Left cardiac atrium (tissue), 4 donors: ENCODE results near the gene CACNA2D2. TPM values are rescaled to one million over a fixed set of nuclear protein-coding genes. Genes with fewer than 3 reads are reported as not detected.

Source experiments
- ATAC-seq, 2 donors: fragments of 200-7000 bp; cut with Tn5 transposase; one replicate each; pipeline ENCODE4 v1.9.1; 2020; ENCODE audit warnings: mild to moderate bottlenecking in 2 of 2, moderate library complexity in 2 of 2
- DNase-seq: peaks from one replicate; pipeline ENCODE4 v3.0.0-alpha.2; 2020
- intact Hi-C, 2 donors: fragments of 100-400 bp; cut with DNase I; formaldehyde crosslinking; loops; one replicate each; pipeline versions ENCODE4 v1.14.1 to v1.15.1; 2022 to 2023
- total RNA-seq, 2 donors: library from RNA; stranded (reverse); fragmentation: NEBNext Ultra II Directional; extraction: Animal tissue kit (Norgen Biotek cat#: 25700); gene quantifications; one replicate each; pipeline ENCODE4 v1.2.1, GENCODE V29; 2021
- donor health status: DM: no; HTN: yes; CAD: no.
- donor health status: DM: no; HTN: yes; CAD: no; lungs with severe emphysema.
- donor health status: DM: yes; HTN: yes; CAD: no.
- donor health status: Dilated cardiomyopathy.

CACNA2D2 gene
- total RNA-seq, 2 donors from 2014 or later, result 4.6 to 7.8 TPM

DNA sequence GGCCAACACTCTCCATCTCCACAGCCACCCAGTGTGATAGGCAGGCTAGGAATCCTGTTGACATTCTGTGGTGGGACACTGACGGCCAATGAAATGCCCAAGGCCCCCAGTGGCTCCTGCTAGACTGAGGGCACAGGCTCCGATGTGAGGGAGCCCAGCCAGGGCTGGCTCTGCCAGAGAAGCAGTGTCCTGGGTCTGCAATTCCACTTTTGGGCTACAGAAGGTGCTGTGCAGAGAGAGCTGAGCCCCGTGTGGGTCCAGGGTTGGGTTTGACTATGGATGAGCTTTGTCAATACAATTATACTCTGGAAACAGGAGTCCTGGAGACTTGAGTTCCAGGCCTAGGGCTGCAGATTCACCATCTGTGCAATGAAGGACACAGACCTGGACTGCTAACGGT is 88.4 kb downstream of the CACNA2D2 start:
- intact Hi-C loops, result no loop called here
- ATAC-seq (no peak), DNase-seq (no peak)

DNA sequence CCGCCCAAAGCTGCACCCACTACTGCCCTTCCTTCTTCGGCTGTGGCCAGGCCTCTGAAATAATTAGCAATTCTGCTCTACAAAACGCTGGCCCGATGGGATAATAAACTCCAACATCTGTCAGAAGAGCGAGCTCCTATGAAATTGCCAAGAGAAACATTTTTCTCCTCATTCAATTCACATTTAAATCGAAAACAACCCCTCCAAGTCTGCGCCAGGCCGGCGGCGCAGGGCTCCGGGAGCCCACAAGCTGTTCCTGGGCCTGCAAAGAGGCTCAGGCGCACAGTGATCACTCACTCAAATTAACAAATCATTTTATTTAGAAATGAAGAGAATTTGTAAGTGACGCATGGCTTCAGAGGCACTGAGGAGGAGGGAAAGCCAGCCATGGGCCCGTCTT is 88.8 kb downstream of the CACNA2D2 start:
- intact Hi-C loops, result no loop called here
- ATAC-seq, result no peak
- DNase-seq, result no peak

DNA sequence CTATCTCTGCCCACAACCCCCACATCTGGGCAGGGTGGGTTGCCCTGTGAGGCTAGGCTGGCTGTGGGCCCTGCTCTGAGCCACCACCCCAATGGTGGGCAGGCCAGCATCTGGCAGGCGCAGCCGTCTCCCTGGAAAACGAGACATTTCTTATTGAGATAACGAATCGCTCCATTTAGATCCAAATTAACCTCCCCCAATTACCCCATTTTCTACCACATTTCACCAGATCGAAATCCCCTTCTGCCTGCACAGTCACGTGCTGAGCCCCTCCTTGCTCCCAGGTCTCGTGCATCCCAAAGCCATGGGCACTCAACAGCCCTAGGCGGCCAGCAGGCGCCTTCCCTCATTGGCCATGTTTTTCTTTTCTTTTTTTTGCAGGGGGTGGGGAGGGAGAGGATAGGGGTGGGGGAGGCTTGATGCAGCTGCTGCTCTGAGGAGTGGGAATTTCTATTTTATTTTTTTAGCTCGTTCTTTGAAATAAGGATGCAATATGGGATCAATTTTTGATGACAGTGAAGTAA is 91.1 kb downstream of the CACNA2D2 start:
- no peak for DNase-seq
- ATAC-seq, result no peak
- intact Hi-C loops, result no loop called here

DNA sequence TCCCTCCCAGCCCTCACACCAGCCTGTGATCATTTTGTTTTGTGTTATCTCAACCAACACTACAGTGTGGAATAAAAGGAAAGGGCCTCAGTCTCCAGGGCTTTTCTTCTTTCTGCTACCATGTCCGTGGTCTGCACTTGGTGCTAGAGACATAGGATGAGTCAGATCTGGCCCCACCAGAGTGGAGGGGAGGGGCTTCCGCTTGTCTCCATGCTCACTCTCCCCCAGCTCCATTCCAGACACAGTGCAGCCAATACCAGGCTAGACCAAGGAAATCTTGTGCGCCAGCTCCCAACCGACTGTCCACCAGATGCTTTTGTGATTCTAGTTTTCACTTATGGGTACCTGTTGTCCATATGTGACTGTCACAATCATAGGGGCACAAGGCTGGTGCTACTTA is 92.2 kb downstream of the CACNA2D2 start:
- no peak for DNase-seq
- ATAC-seq, result no peak
- intact Hi-C loops, result no loop called here

DNA sequence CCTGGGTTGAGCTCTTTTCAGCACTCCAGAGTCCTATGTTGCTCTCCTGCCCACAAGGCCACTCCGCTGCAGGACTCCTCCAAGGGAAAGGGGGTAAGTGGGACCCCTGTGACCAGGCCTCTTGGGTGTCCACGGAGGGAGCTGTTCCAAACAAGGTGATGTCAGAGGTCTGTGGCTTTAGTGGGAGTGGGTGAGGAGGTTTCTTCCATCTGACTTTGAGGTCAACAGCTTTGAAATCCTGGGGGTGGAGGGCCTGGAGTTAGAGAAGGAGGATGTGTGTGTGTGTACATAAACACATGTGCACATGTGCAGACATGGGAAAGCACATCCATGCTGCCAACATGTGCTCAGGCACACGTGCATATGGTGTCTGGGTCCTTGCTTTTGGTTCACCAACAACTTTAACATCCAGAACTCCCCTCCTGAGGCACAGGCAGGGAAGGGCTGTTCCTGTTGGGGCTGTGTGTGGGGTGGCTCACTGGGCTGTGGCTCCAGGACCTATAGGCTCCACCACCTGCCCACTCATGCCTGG is 92.8 kb downstream of the CACNA2D2 start:
- intact Hi-C loops, result no loop called here
- ATAC-seq (no peak), DNase-seq (no peak)

DNA sequence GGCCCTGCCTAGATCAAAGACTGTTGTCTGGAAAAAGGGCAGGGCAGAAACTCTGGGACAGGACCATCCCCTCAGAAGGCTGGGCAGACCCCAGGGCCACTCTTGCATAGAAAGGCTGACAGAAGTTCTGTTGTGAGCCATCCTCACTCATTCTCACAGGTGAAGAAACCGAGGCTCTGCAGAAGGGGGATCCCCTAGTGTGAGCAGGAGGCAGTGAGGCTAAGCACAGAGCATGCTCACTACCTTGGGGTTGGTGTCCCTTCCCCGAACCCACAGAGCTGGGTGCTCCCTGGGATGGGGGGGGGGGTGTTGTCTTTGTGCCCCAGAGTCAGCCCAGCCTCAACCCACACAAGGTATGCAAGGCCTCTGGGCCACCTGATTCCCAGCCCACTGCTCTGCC is 93.2 kb downstream of the CACNA2D2 start:
- DNase-seq (no peak), ATAC-seq (no peak)
- intact Hi-C loops, result no loop called here

DNA sequence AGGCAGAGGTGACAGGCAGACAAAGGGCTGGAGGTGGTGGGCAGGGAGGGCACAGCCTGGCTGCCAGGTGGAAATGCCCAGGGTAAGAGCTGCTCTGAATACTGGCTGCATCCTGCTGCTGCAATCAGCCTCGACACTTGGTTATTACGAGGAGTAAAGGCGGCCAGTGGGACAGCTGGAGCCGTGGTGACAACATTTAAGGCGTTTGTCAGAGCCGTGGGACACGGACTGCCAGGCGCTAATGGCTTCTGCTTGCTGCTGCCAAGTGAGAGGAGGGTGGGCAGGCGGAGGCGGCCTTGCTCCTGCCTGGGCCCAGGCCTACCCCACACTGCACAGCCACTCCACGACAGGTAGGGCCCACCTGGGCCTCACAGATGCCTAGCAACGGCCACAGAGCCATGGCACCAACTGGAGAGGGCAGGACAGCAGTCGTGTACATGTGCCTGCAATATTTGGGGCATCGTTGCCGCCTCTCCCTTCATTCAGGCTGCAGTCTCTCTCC is 94.9 kb downstream of the CACNA2D2 start:
- DNase-seq (no peak), ATAC-seq (no peak)
- intact Hi-C loops, result no loop called here

DNA sequence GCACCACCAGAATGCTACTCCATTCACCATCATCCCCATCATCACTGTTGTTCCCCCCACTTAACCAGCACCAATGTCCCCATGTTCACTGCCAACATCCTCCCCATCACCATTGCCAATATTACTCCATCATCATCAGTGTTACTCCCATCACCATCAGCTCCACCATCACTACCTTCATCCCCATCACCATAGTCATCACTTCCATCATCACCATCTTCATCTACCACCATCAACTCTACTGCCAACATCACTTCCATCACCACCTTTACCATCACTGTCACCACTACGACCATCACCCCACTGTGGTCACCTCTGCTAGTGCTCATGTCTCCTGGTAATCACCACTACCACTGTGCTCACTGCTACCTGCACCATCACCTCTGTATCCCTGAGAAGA is 96.9 kb downstream of the CACNA2D2 start:
- intact Hi-C loops, result no loop called here

DNA sequence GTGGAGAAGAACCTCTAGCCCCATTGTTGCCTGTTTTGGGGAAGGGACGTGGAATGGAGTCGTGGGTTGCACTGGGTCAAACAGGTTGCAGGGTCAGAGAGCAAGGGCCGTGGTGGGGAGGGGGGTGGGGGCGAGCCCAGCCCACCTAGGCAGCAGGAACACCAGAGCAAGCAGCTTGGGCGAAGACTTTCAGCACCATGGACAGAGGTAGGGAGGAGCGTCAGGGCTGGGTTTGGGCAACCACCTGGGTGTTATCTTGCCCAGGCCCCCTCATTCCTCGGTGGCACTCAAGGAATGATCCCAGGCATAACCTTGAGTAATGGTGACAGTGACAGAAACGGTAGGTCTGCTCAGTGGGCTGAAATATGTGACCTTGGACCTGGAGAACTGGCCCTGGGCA is 98.2 kb downstream of the CACNA2D2 start:
- intact Hi-C loops, result no loop called here
- DNase-seq, result no peak
- no peak for ATAC-seq

More for the DNA sequence above, 96.9 kb downstream of the CACNA2D2 start:
- DNase-seq, result no peak
- no peak for ATAC-seq

DNA sequence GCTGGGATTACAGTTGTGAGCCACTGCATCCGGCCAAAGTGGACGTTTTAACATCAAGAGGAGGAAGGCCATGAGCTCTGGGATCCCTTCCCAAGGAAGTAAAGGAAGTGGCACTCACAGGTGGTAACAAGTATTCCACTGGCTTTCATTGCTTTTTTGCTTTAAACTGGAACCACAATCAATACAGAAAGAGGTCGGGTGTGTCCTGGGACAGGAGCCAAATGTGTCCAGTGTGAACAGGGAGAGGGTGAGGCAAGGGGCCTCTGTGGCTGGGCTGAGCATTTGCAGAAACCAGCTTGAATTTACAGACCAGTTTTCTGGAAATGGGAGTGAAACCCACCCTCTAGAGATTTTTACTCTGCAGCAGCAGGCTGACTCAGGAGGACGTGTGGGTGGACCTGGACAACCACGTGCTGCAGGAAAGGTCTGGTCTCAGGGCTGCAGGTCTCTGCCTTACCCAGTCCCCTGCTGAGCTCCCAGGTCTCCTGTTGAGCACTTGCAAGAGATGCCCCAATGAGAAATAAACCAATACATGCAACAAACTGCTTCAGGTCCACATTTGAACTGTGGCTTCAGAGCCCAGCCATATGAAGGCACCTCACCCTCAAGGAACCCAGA is 101.3 kb downstream of the CACNA2D2 start:
- intact Hi-C loops, result no loop called here
- ATAC-seq (no peak), DNase-seq (no peak)

DNA sequence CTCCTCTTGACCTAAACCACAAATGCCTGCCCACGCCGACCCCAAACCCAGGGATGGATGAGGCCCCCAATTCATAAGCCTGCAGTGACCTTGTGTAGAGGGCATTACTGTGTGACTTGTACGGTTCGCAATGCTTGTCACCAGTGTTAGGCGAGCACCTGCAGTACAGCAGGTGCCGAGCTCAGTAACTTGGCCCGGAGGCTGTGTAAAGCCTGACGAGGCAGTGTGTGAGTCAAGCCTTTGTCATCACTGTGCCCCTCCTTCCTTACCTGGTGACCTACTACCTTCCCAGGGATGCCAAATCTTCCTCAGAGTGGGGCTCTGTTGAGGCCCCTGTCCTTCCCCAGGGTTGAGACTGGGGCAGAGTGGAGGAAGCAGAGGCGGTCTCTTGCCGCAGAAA is 106.9 kb downstream of the CACNA2D2 start:
- ATAC-seq, result no peak
- intact Hi-C loops, result no loop called here
- no peak for DNase-seq

DNA sequence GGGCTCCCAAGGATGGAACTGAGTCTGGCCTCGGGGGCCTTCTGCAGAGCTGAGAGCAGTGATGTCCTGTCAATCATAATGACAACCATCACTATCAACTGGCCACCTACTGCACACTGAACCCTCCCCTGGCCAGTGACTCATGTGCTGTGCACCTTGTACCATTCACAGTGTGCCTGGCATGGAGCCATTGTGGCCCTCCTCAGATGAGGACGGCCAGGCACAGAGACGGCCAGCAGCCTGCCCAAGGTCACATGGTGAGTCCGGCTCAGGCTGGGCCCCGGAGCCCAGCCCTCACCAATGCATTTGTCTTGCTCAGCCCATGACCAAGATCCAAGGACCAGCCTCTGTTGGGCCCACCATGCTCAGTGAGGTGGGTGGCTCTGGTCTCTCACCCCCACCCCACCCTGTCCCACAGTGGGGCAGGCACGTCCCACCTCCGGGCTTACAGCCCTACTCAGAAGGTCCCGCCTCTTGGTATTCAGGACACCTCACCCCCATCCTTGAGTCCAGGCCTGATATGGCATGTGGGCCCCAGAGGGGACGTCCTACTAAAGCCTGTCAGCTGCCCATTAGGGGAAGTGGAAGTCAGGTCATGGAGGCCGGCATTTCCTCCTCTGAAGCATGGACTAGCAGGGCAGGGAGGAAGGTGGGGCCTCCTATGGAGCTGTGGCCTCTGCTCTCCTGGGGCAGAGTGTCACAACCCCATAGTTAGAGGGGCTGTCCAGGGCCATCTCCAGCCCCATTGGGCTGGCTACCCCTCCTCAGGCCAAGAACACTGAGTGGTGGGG is 108.2 kb downstream of the CACNA2D2 start:
- ATAC-seq (no peak), DNase-seq (no peak)
- intact Hi-C loops, result no loop called here

DNA sequence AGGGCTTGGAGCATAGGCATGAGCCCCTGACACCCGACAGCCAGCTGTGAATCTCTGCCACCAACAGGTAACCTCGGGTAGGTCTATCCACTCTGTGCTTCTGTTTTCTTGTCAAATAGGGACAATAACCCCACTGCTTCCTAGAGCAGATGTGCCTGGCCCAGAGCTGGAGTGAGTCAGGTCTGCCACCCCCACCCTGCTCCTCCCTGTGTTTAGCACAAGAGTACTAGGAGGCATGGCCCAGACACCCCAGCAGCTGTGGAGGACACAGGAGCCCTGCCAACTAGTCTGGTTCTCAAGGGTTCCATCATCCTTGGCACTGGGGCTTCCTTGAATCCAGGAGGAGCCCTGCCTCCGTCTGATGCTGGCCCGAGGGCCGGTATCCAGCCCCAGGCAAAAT is 110.4 kb downstream of the CACNA2D2 start:
- ATAC-seq (no peak), DNase-seq (no peak)
- intact Hi-C loops, result no loop called here

DNA sequence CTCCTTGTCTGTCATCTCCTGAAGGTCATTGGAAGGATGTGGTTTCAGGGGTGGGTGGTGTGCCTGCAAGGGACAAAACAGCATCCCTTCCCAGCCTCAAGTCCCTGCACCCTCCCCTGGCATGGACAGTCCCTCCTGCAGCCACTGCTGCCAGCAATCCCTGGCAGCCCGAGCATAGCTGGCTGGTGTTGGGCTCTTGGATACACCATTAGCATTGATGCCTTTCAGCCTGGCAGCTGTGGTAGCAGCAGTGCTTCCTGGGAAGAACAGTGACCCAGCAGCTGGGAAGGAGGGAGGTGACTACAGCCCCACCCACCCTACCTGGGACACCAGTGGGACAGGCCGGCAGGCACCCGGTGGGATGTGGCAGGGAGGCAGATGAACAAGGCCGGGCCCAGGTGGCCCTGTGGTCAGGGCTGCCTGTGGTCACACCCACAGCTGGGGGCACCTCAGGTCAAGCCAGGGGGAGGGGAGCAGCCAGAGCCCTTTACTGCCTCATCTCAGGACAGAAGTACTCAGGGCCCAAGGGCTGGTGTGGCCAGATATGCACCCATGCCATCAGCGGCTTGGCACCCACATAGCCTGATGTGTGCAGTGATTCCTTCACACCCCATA is 111.2 kb downstream of the CACNA2D2 start:
- DNase-seq (no peak), ATAC-seq (peak; percentile 49 to 65)
- intact Hi-C loops, result no loop called here

DNA sequence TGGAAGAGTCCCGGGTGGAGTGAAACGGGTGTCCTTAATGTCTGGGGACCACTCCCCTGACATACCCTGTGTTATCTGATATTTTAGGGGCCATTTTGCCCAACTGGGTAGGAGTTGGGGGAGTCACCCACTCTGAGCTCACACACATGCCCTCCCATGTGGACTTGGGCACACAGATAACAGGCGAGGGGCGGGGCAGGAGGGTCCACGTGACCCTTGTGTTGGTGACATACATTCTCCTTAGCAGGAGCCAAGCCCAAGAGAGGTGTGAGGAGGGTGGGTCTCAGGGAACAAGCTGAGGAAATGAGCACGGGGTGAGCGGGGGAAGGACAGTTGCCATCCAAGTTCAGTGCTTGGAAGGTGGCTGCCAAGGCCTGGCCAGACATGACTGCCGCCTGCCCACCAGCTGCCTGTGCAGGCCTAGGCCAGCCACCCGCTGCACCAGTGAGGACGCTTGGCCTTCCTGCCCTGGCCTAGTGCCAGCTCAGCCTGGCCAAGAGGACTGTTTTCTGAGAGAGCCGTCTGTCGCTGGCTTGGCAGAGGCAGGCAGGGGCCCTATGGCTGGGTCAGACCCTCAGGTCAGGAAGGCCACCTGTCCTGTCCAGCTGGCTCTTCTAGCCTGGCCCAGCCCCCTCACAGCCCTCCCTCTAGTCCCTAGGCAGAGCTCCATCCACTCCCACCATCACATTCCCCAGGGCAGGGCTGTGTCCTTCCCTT is 112.8 kb downstream of the CACNA2D2 start:
- DNase-seq (peak; percentile 75), ATAC-seq (peak; percentile 76 to 90)
- intact Hi-C loops, result no loop called here

DNA sequence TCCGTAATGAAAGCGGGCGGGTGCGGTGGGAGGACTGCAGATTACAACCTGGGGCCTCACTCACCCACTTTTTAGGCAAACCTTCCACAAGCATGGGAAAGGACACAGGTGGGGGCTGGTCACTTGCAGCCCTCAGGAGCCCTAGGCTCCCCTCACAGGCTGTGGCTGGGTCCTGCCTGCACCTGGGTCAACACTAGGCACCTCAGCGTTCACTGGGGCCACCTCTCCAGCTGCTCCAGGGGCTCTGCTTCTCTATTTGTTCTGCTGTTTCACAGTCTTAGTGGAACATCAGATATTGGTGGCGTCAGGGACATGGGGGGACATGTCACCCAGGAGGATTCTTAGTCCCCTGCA is 114.0 kb downstream of the CACNA2D2 start:
- intact Hi-C loops, result no loop called here
- ATAC-seq, result no peak
- no peak for DNase-seq

DNA sequence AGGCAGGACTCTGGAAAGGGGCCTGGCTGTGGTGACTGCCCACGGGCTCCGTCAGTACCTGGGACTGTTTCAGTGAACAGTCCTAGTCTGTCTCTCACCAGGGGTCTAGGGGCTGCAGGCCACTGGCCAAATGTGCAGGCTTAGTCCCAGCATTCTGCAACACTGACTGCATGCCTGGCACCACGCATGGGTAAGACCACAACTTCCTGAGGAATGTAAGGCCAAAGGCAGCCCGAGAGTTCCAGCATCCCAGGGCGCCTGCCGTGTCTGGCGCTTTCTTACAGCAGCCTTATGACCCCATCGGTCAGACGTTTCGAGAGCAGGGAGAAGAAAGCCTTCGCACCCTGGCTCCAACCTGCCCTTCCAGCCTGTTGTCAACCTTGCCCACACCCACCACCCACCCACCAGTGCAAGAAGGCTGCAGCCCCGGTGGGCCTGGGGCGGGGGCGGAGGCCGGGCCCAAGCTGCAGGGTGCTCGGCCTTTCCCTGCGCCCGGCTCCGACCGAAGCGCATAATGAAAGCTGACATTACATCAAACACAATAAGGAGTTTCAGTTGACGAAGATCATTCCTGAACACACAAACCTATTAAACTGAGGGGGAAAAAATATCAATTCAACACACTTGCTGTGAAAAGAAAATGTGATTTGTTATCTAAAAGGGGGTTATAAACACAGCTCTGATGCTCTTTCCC is 114.6 kb downstream of the CACNA2D2 start:
- no peak for ATAC-seq
- intact Hi-C loops, result no loop called here
- DNase-seq, result no peak

DNA sequence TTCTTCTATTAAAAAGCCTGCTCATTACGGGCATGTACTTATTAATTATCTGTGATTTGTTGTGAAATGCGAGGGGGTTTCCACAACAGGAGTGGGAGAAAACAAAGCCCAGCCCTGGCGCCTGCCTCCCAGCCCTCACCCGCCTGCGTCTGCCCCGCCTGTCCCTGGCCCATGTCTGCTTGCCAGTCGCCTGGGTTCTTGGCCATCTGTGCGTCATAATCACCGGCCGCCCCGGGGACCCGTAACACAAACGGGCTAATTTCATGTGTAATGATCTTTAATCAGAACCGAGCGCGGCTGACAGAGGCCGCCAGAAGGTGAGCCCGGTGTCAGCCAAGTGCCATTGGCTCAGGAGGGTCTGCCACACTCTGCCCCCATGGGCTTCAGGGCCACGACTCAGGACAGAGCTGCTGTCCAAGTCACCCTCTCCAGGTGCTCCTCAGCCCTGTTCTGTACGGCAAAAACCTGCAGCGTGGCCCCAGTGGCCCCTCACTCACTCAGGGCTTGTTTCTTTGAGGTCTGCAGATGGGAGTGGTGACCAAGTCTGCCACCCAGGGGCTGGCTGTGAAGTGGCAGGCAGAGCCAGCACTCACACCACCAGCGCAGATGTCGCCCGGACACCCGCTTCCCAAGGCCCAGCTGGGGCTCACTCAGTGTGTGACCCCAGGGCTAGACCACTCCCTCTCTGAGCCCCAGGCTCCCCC is 115.3 kb downstream of the CACNA2D2 start:
- ATAC-seq (no peak), DNase-seq (no peak)
- intact Hi-C loops, result no loop called here
